Measurements from ENCODE around the gene ZSWIM5. TPM values are rescaled to one million over a fixed set of nuclear protein-coding genes. Genes with fewer than 3 reads are reported as not detected.
A peak's percentile ranks its signal among the peaks of the same experiment; 100 is the strongest.
"Not testable (repeated sequence)": the region's sequence is repeated elsewhere in the genome, so short reads cannot be mapped to it uniquely, and the experiment has no call there.

Gene ZSWIM5
- total RNA-seq: 10 to 100 TPM; 12.3 to 38.2 (median 13.7) TPM

GRCh38 chr1:45205910-45206721 lies at the start of gene ZSWIM5:
Gene ZSWIM5 (minus strand): TSS chr1:45206605. CDS start chr1:45206350, 255 bp downstream.
- Histone ChIP-seq H3K4me1 (peaks cover 0 to 40% (median 15%) of the 10 kb centered on the region in 4 donors), H3K27ac (peak within 1 kb of the TSS; percentile 85 to 95 (median 88)), H3K27me3 (no peaks in the 10 kb centered on the region), H3K36me3 (no peaks in the 10 kb centered on the region), H3K9me3 (no peaks in the 10 kb centered on the region), H3K4me3 (peak within 1 kb of the TSS; percentile 58 to 90 (median 73))
- TF ChIP-seq POLR2A (IDR thresholded peaks at IDR 0.05) (peak; percentile 53), CTCF (IDR thresholded peaks at IDR 0.05) (no peak), POLR2AphosphoS5 (IDR thresholded peaks at IDR 0.05) (peak in 2 of 3 donors; percentile 55 to 61)
- 1% methylated on average over 90 of the region's 118 CpGs; no CpG with 5 or more reads in 1 of the 2 donors for WGBS, 2 donors (ENCODE audit: low coverage in 1 of 2)
- intact Hi-C loops (cut with DNase I; ENCODE audit: low total_unique reads): no loop called here
- in situ Hi-C loops (cut with MboI; ENCODE audit: low pct_ligation_motif_present in 1 of 4, low pct_unique_long_range_greater_than_20kb in 1 of 4, low sequenced_read_pairs in 3 of 4): no loop called here
- peak; percentile 71 for DNase-seq

GRCh38 chr1:45254490-45254889 lies 48.1 kb upstream of the ZSWIM5 start:
- DNase-seq: no peak
- H3K27me3 ChIP-seq: no peaks in the 10 kb centered on the region
- peak overlapping the region in 1 of 4 donors; percentile 30 for H3K27ac ChIP-seq
- peaks cover 0 to 10% (median 0%) of the 10 kb centered on the region in 4 donors for H3K4me1 ChIP-seq
- no peak overlapping the region for H3K4me3 ChIP-seq
- peaks cover 14 to 18% of the 10 kb centered on the region in 2 donors for H3K9me3 ChIP-seq
- in situ Hi-C loops (cut with MboI; ENCODE audit: low pct_ligation_motif_present in 1 of 4, low pct_unique_long_range_greater_than_20kb in 1 of 4, low sequenced_read_pairs in 3 of 4): no loop called here
- no peaks in the 10 kb centered on the region for H3K36me3 ChIP-seq
- TF ChIP-seq POLR2AphosphoS5 (IDR thresholded peaks at IDR 0.05): no peak
- TF ChIP-seq EP300 (IDR thresholded peaks at IDR 0.05; ENCODE audit: low read depth): no peak
- TF ChIP-seq CTCF (IDR thresholded peaks at IDR 0.05): no peak
- no peak for TF ChIP-seq POLR2A (IDR thresholded peaks at IDR 0.05)
- intact Hi-C loops (cut with DNase I; ENCODE audit: low total_unique reads): no loop called here

GRCh38 chr1:45250544-45250943 lies 44.1 kb upstream of the ZSWIM5 start:
- Histone ChIP-seq H3K4me3 (no peak overlapping the region), H3K36me3 (no peaks in the 10 kb centered on the region), H3K4me1 (peaks cover 0 to 10% (median 0%) of the 10 kb centered on the region in 4 donors), H3K27ac (no peak overlapping the region), H3K9me3 (no peaks in the 10 kb centered on the region), H3K27me3 (no peaks in the 10 kb centered on the region)
- no peak for TF ChIP-seq EP300 (IDR thresholded peaks at IDR 0.05; ENCODE audit: low read depth)
- no peak for TF ChIP-seq POLR2AphosphoS5 (IDR thresholded peaks at IDR 0.05)
- no peak for TF ChIP-seq CTCF (IDR thresholded peaks at IDR 0.05)
- no peak for TF ChIP-seq POLR2A (IDR thresholded peaks at IDR 0.05)
- intact Hi-C loops (cut with DNase I; ENCODE audit: low total_unique reads): no loop called here
- DNase-seq: no peak
- WGBS, 2 donors (ENCODE audit: low coverage in 1 of 2): 0% methylated on average over 1 of the region's 1 CpG
- in situ Hi-C loops (cut with MboI; ENCODE audit: low pct_ligation_motif_present in 1 of 4, low pct_unique_long_range_greater_than_20kb in 1 of 4, low sequenced_read_pairs in 3 of 4): no loop called here

- 95% methylated on average over 30 of the region's 30 CpGs; no CpG with 5 or more reads in 1 of the 2 donors for WGBS, 2 donors (ENCODE audit: low coverage in 1 of 2)
- H3K4me3 ChIP-seq; H3K4me1 ChIP-seq; H3K27me3 ChIP-seq; DNase-seq; intact Hi-C loops (cut with DNase I; ENCODE audit: low total_unique reads); in situ Hi-C loops (cut with MboI; ENCODE audit: low pct_ligation_motif_present in 1 of 4, low pct_unique_long_range_greater_than_20kb in 1 of 4, low sequenced_read_pairs in 3 of 4); H3K36me3 ChIP-seq; H3K9me3 ChIP-seq; H3K27ac ChIP-seq: not testable (repeated sequence)
Observed at GRCh38 chr1:45248004-45248403, 41.6 kb upstream of the ZSWIM5 start.

Measured in transverse colon (tissue), 4 donors.